GM12891 (cell line): ENCODE results near the gene WNT8A. TPM values are rescaled to one million over a fixed set of nuclear protein-coding genes. Genes with fewer than 3 reads are reported as not detected.
"Not testable (repeated sequence)": the region's sequence is repeated elsewhere in the genome, so short reads cannot be mapped to it uniquely, and the experiment has no call there.

Experiments used
- DNase-seq: peaks from one replicate; pipeline ENCODE4 v3.0.0; 2011; ENCODE audit warnings: low spot score; ENCODE audit not compliant: insufficient read length
- FAIRE-seq: peaks from 2 replicates; lab custom pipeline; 2011; peaks lifted over from hg19 to GRCh38; lab: Jason Lieb, UNC
- PAX5 ChIP-seq: IDR thresholded peaks from 2 replicates; pipeline ENCODE4 v1.6.1; 2011; ENCODE audit warnings: low read length, moderate library complexity, mild to moderate bottlenecking; ENCODE audit not compliant: insufficient read depth, severe bottlenecking
- POLR2A ChIP-seq: IDR thresholded peaks from 2 replicates; pipeline ENCODE4 v1.6.1; 2011; ENCODE audit warnings: low read depth, low read length, control low read depth
- POLR2AphosphoS5 ChIP-seq: IDR thresholded peaks from 2 replicates; pipeline ENCODE4 v1.6.1; 2011; ENCODE audit warnings: low read depth, low read length, control low read depth
- POU2F2 ChIP-seq: IDR thresholded peaks from 2 replicates; pipeline ENCODE4 v1.6.1; 2011; ENCODE audit warnings: low read depth, mild to moderate bottlenecking, control low read depth, low read length, moderate library complexity
- SPI1 ChIP-seq: IDR thresholded peaks from 2 replicates; pipeline ENCODE4 v1.6.1; 2011; ENCODE audit warnings: low read depth, low read length, control low read depth
- TAF1 ChIP-seq: IDR thresholded peaks from 2 replicates; pipeline ENCODE4 v1.6.1; 2011; ENCODE audit warnings: low read depth, low read length, control low read depth
- polyA plus RNA-seq: library from polyadenylated mRNA; unstranded; fragments of >200 nt; gene quantifications from one replicate; pipeline ENCODE4 v1.2.1, GENCODE V29; 2012; ENCODE audit warnings: low read depth, missing spikeins, inconsistent platforms; ENCODE audit not compliant: missing spikeins

Gene WNT8A
- polyA plus RNA-seq, result not detected

DNA sequence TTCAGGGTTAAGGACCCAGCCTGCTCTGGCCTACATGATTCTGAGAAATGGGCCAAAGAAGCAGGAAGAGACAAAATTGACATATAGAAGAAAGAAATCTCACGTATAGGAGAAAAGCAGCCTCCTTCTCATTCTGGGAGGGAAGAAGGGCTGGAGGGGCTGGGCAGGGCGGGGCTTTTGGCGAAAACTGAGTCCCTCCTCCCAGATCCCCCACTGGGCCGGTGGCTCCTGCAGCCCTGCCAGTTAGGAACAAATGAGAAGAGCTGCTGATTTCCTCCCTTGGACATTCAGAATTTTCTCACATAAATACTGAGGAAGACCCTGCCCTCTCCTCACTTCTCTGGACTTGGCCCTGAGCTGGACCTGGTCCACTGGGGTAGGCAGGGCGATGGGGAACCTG is at the start of gene WNT8A:
Gene WNT8A (plus strand): TSS at position 332 of the 400 bp plus-strand sequence. CDS start 95 bp downstream, outside the sequence.
- no peak for TF ChIP-seq POLR2AphosphoS5
- TF ChIP-seq TAF1, result no peak
- no peak for TF ChIP-seq PAX5
- TF ChIP-seq SPI1, result no peak
- TF ChIP-seq POU2F2, result no peak
- no peak for TF ChIP-seq POLR2A
- FAIRE-seq, result no peak
- DNase-seq, result no peak

- DNase-seq, result no peak
- no peak for TF ChIP-seq POLR2AphosphoS5
- no peak for TF ChIP-seq TAF1
- no peak for TF ChIP-seq POLR2A
- no peak for TF ChIP-seq SPI1
- TF ChIP-seq POU2F2, result no peak
- no peak for TF ChIP-seq PAX5
- FAIRE-seq, result peak; percentile 96
Measured at GRCh38 chr5:138035605-138036537, 48.0 kb upstream of the WNT8A start.

GRCh38 chr5:138037271-138037670 is 46.6 kb upstream of the WNT8A start:
- TF ChIP-seq SPI1 (no peak), PAX5 (no peak), POLR2AphosphoS5 (no peak), TAF1 (no peak), POLR2A (no peak), POU2F2 (no peak)
- peak; percentile 79 for FAIRE-seq
- DNase-seq, result no peak

- peak; percentile 69 for FAIRE-seq
- no peak for TF ChIP-seq POLR2A
- TF ChIP-seq SPI1, result peak; percentile 59
- DNase-seq, result no peak
Measured at GRCh38 chr5:138037907-138038633, 45.8 kb upstream of the WNT8A start.

- TF ChIP-seq POLR2AphosphoS5, result no peak
- no peak for TF ChIP-seq POU2F2
- TF ChIP-seq POLR2A, result no peak
- no peak for TF ChIP-seq PAX5
- TF ChIP-seq SPI1, result no peak
- TF ChIP-seq TAF1, result no peak
- DNase-seq (no peak), FAIRE-seq (no peak)
Measured at GRCh38 chr5:138038826-138039225, 45.0 kb upstream of the WNT8A start.

- not testable (repeated sequence) for FAIRE-seq
Measured at GRCh38 chr5:138045283-138045682, 38.5 kb upstream of the WNT8A start.

GRCh38 chr5:138051441-138052296 is 32.2 kb upstream of the WNT8A start:
- TF ChIP-seq SPI1 (no peak), POU2F2 (no peak), PAX5 (no peak), POLR2A (no peak), TAF1 (no peak), POLR2AphosphoS5 (no peak)
- DNase-seq, result no peak
- FAIRE-seq, result no peak

More at GRCh38 chr5:138045283-138045682, 38.5 kb upstream of the WNT8A start:
- not testable (repeated sequence) for DNase-seq

- FAIRE-seq, DNase-seq: not testable (repeated sequence)
Measured at GRCh38 chr5:138052718-138053117, 31.1 kb upstream of the WNT8A start.

DNA sequence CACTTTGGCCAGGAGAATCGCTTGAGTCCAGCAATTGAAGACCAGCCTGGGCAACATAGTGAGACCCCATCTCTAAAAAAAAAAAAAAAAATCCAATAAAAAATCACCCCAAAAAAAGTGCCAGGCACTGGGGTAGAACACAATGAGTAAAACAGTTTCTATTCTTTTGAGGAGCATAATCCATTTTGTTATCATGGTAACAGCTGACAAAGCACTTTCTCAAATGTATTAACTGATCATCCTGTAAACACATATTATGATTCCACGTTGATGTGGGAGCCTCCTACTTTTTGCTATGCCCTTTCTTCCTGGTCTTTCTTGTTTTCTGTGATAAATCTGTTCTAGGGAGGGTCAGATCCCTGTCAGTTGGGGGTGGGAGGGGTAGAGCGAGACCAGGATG is 30.3 kb upstream of the WNT8A start:
- FAIRE-seq (no peak), DNase-seq (no peak)

DNA sequence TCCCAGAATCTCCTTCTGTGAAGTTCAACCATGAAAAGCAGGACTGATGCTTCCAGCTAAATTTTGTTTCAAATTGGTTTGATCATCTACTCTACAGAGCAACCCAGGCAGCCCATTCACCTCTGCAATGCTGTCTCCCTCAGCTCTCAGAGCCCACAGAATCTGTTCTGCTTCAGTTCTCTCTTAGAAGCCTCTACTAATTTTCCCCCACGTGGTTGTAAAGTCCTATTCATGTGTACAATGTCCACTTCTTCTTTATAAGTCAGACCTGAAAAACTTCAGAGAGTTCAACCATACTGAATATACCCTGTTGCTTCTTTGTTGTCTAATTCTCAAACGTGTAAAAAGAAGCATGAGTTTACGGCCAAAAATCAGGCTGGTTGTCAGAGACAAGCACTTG is 29.6 kb upstream of the WNT8A start:
- FAIRE-seq, result peak; percentile 85
- TF ChIP-seq POU2F2, result no peak
- peak; percentile 46 for TF ChIP-seq SPI1
- no peak for DNase-seq

More for the DNA sequence above, 30.3 kb upstream of the WNT8A start:
- TF ChIP-seq POLR2AphosphoS5 (no peak), SPI1 (no peak), POU2F2 (no peak)
